C4-2B (cell line): Measurements from ENCODE around the gene EPN2.

Source experiments
- CTCF ChIP-seq: fragments of 450-650 bp; conservative IDR thresholded peaks from 2 replicates; pipeline ENCODE4 v1.5.1; 2017; ENCODE audit warnings: mild to moderate bottlenecking
- ZFX ChIP-seq: fragments of 450-650 bp; IDR thresholded peaks from 2 replicates; pipeline ENCODE4 v1.6.1; 2017

DNA sequence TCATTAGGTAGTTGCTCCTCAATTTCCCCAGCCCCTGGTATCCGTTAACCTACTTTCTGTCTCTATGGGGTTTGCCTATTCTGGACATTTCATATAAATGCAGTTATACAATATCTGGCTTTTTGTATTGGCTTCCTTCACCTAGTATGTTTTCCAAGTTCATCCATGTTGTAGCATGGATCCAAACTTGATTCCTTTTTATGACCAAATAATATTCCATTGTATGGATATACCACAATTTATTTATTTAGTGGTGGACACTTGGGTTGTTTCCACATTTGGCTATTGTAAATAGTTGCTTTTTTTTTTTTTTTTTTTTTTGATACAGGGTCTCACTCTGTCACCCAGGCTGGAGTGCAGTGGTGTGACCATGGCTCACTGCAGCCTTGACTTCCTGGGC lies 15.9 kb downstream of the EPN2 start:
- TF ChIP-seq CTCF (no peak), ZFX (no peak)
